ENCODE measurements around the gene CNOT11.

DNA sequence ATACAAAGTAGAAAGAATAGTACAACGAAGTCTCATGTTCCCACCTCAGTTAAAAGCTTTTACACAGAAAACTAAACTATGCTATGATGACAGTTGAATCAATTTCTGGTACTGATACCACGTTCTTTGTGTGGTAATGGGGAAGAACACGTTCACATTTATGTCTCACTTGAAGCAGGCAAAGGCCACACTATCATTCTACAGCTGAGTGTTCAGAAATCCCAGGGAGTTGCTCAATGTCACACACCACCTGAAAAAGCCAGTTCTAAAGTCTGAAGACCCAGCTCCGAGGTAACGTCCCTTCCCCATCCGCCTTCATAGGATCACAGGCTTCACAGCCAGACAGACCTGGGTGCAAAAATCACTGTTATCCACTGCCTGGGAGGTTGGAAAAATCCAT is 46.9 kb downstream of the CNOT11 start:
- TF ChIP-seq JUND (IDR thresholded peaks at IDR 0.05; ENCODE audit: low read length) (no peak), TAF1 (IDR thresholded peaks at IDR 0.05; ENCODE audit: low read depth, low read length) (no peak), TBP (IDR thresholded peaks at IDR 0.05; ENCODE audit: low read depth, low read length) (no peak), CEBPB (IDR thresholded peaks at IDR 0.05; ENCODE audit: low read depth, low read length) (no peak), SUZ12 (IDR thresholded peaks at IDR 0.05; ENCODE audit: low read length) (no peak), EZH2 (IDR thresholded peaks at IDR 0.05; ENCODE audit: low read depth, low read length, severe bottlenecking) (no peak), POLR2A (IDR thresholded peaks at IDR 0.05; ENCODE audit: control extremely low read depth in 1 of 2, low read depth in 2 of 2, low read length in 2 of 2) (no peak), HDAC2 (IDR thresholded peaks at IDR 0.05; ENCODE audit: borderline replicate concordance in 1 of 2, low read depth in 2 of 2, low read length in 2 of 2) (no peak), SIN3A (conservative IDR thresholded peaks at IDR 0.05 in 1 of 2, IDR thresholded peaks at IDR 0.05 in 1 of 2; ENCODE audit: low read depth in 1 of 2, low read length in 2 of 2) (no peak), EGR1 (IDR thresholded peaks at IDR 0.05; ENCODE audit: borderline replicate concordance, low read depth, low read length) (no peak), BRCA1 (IDR thresholded peaks at IDR 0.05; ENCODE audit: low read depth, low read length) (no peak)
- TF ChIP-seq, protein P1, sequence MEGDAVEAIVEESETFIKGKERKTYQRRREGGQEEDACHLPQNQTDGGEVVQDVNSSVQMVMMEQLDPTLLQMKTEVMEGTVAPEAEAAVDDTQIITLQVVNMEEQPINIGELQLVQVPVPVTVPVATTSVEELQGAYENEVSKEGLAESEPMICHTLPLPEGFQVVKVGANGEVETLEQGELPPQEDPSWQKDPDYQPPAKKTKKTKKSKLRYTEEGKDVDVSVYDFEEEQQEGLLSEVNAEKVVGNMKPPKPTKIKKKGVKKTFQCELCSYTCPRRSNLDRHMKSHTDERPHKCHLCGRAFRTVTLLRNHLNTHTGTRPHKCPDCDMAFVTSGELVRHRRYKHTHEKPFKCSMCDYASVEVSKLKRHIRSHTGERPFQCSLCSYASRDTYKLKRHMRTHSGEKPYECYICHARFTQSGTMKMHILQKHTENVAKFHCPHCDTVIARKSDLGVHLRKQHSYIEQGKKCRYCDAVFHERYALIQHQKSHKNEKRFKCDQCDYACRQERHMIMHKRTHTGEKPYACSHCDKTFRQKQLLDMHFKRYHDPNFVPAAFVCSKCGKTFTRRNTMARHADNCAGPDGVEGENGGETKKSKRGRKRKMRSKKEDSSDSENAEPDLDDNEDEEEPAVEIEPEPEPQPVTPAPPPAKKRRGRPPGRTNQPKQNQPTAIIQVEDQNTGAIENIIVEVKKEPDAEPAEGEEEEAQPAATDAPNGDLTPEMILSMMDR (IDR thresholded peaks at IDR 0.05; ENCODE audit: control extremely low read depth in 1 of 3, insufficient read depth in 1 of 3, low read depth in 1 of 3, low read length in 3 of 3), result no peak
- TF ChIP-seq, protein P2, sequence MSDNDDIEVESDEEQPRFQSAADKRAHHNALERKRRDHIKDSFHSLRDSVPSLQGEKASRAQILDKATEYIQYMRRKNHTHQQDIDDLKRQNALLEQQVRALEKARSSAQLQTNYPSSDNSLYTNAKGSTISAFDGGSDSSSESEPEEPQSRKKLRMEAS (IDR thresholded peaks at IDR 0.05), result no peak
- TF ChIP-seq, protein P3, sequence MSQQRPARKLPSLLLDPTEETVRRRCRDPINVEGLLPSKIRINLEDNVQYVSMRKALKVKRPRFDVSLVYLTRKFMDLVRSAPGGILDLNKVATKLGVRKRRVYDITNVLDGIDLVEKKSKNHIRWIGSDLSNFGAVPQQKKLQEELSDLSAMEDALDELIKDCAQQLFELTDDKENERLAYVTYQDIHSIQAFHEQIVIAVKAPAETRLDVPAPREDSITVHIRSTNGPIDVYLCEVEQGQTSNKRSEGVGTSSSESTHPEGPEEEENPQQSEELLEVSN (IDR thresholded peaks at IDR 0.05), result no peak
